ENCODE measurements around the gene TMEM61.

The TMEM61 gene

GRCh38 chr1:55006931-55007330 is 26.5 kb downstream of the TMEM61 start:
- H3K4me3 ChIP-seq (ENCODE audit: low read depth, low read length) = no peak overlapping the region
- DNase-seq (ENCODE audit: low read depth) = no peak
- no peak for TF ChIP-seq CTCF (IDR thresholded peaks at IDR 0.05; ENCODE audit: insufficient read depth, low read depth, low read length, missing control alignments)

- no peak for DNase-seq (ENCODE audit: low read depth)
- TF ChIP-seq CTCF (IDR thresholded peaks at IDR 0.05; ENCODE audit: insufficient read depth, low read depth, low read length, missing control alignments) = no peak
- no peak overlapping the region for H3K4me3 ChIP-seq (ENCODE audit: low read depth, low read length)
Measured at GRCh38 chr1:55007625-55008024, 27.2 kb downstream of the TMEM61 start.

- TF ChIP-seq CTCF (IDR thresholded peaks at IDR 0.05; ENCODE audit: insufficient read depth, low read depth, low read length, missing control alignments) = no peak
- no peak overlapping the region for H3K4me3 ChIP-seq (ENCODE audit: low read depth, low read length)
- no peak for DNase-seq (ENCODE audit: low read depth)
Measured at GRCh38 chr1:55010194-55010886, 29.9 kb downstream of the TMEM61 start.

GRCh38 chr1:55010887-55011217 is 30.4 kb downstream of the TMEM61 start:
- peak; percentile 28 for TF ChIP-seq CTCF (IDR thresholded peaks at IDR 0.05; ENCODE audit: insufficient read depth, low read depth, low read length, missing control alignments)
- H3K4me3 ChIP-seq (ENCODE audit: low read depth, low read length) = no peak overlapping the region
- DNase-seq (ENCODE audit: low read depth) = peak; percentile 15

GRCh38 chr1:55012661-55013060 is 32.2 kb downstream of the TMEM61 start:
- H3K4me3 ChIP-seq (ENCODE audit: low read depth, low read length) = no peak overlapping the region
- no peak for TF ChIP-seq CTCF (IDR thresholded peaks at IDR 0.05; ENCODE audit: insufficient read depth, low read depth, low read length, missing control alignments)
- DNase-seq (ENCODE audit: low read depth) = no peak

- no peak for TF ChIP-seq CTCF (IDR thresholded peaks at IDR 0.05; ENCODE audit: insufficient read depth, low read depth, low read length, missing control alignments)
- DNase-seq (ENCODE audit: low read depth) = no peak
- no peak overlapping the region for H3K4me3 ChIP-seq (ENCODE audit: low read depth, low read length)
Measured at GRCh38 chr1:55015123-55015522, 34.7 kb downstream of the TMEM61 start.

All from GM12865 (cell line).